Activated CD8-positive, alpha-beta memory T cell treated with anti-CD3 and anti-CD28 coated beads, Interleukin-2, amount 50 U/mL, for 4 hours (primary cell): ENCODE data around the gene GCK.
A peak's percentile ranks its signal among the peaks of the same experiment; 100 is the strongest.

ENCODE experiments used
- DNase-seq: peaks from one replicate; pipeline ENCODE4 v3.0.0-alpha.2; 2020

The GCK gene

GRCh38 chr7:44152971-44153947 lies 36.0 kb downstream of the GCK start:
- no peak for DNase-seq

GRCh38 chr7:44151956-44152355 lies 37.3 kb downstream of the GCK start:
- DNase-seq, result no peak

GRCh38 chr7:44150966-44151941 lies 38.0 kb downstream of the GCK start:
- DNase-seq, result no peak

- DNase-seq, result no peak
Observed at GRCh38 chr7:44150466-44150832, 38.8 kb downstream of the GCK start.

- no peak for DNase-seq
Observed at GRCh38 chr7:44149571-44150465, 39.4 kb downstream of the GCK start.

- DNase-seq, result no peak
Observed at GRCh38 chr7:44148961-44149536, 40.2 kb downstream of the GCK start.

GRCh38 chr7:44148166-44148565 lies 41.1 kb downstream of the GCK start:
- no peak for DNase-seq

GRCh38 chr7:44147026-44147991 lies 41.9 kb downstream of the GCK start:
- no peak for DNase-seq

- DNase-seq, result peak; percentile 72
Observed at GRCh38 chr7:44145969-44146911, 43.0 kb downstream of the GCK start.

GRCh38 chr7:44145479-44145968 lies 43.7 kb downstream of the GCK start:
- peak; percentile 69 for DNase-seq

- DNase-seq, result no peak
Observed at GRCh38 chr7:44144968-44145478, 44.2 kb downstream of the GCK start.

GRCh38 chr7:44144426-44144967 lies 44.7 kb downstream of the GCK start:
- DNase-seq, result no peak

- no peak for DNase-seq
Observed at GRCh38 chr7:44143646-44144250, 45.5 kb downstream of the GCK start.

GRCh38 chr7:44142028-44142427 lies 47.2 kb downstream of the GCK start:
- peak; percentile 12 for DNase-seq

GRCh38 chr7:44141221-44141850 lies 47.9 kb downstream of the GCK start, which contains the start of gene MYL7:
Gene MYL7 (minus strand): TSS chr7:44141332. CDS start chr7:44141305, 27 bp downstream.
- DNase-seq, result peak; percentile 11

- DNase-seq, result no peak
Observed at GRCh38 chr7:44140341-44140740, 48.9 kb downstream of the GCK start.

- DNase-seq, result no peak
Observed at GRCh38 chr7:44139311-44140010, 49.8 kb downstream of the GCK start.
